Urothelium cell line (cell line): ENCODE data around the gene CHRNG.

Experiments
- DNase-seq: peaks from one replicate; pipeline ENCODE4 v3.0.0; 2011; ENCODE audit warnings: low spot score, mixed read lengths
- FAIRE-seq: peaks from 2 replicates; lab custom pipeline; 2011; peaks lifted over from hg19 to GRCh38; lab: Jason Lieb, UNC

Gene CHRNG, protein sequence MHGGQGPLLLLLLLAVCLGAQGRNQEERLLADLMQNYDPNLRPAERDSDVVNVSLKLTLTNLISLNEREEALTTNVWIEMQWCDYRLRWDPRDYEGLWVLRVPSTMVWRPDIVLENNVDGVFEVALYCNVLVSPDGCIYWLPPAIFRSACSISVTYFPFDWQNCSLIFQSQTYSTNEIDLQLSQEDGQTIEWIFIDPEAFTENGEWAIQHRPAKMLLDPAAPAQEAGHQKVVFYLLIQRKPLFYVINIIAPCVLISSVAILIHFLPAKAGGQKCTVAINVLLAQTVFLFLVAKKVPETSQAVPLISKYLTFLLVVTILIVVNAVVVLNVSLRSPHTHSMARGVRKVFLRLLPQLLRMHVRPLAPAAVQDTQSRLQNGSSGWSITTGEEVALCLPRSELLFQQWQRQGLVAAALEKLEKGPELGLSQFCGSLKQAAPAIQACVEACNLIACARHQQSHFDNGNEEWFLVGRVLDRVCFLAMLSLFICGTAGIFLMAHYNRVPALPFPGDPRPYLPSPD

DNA sequence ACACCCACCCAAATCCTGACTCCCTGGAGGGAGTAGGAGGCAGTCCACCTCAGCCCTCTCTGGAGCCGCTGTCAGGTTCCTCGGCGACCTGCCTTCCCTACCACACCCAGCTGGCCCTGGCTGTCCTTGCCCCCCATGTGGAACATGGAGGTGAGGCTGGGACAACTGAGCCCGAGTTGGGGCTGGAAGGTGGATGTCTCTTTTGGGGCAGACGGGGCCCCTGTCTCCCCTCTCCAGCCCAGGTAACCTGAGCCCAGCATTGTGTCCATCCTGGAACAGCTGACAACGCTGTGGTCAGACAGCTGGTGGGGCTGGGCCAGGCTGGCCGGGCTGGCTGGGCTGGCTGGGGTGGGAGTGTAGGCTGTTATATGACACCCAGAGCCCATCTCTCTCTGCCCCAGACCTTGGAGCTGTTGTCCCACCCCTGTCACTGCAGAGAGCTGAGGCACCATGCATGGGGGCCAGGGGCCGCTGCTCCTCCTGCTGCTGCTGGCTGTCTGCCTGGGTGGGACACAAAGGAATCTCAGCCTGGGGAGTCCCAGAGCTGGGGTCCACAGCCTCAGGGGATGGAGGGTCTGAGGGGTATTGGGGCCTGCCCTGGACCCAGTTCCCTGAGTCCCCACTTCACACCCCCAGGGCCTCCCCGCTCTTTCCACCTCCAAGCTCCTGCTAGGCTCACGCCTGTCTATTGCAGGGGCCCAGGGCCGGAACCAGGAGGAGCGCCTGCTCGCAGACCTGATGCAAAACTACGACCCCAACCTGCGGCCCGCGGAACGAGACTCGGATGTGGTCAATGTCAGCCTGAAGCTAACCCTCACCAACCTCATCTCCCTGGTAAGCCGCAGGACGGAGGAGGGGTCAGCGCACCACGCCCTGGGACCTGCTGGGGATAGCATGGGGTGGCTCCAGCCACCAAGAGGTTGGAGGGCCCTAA lies at the start of gene CHRNG:
Gene CHRNG (plus strand): TSS at position 395 of the 934 bp plus-strand sequence. CDS start 56 bp downstream, at position 451.
- no peak for DNase-seq
- FAIRE-seq: no peak

DNA sequence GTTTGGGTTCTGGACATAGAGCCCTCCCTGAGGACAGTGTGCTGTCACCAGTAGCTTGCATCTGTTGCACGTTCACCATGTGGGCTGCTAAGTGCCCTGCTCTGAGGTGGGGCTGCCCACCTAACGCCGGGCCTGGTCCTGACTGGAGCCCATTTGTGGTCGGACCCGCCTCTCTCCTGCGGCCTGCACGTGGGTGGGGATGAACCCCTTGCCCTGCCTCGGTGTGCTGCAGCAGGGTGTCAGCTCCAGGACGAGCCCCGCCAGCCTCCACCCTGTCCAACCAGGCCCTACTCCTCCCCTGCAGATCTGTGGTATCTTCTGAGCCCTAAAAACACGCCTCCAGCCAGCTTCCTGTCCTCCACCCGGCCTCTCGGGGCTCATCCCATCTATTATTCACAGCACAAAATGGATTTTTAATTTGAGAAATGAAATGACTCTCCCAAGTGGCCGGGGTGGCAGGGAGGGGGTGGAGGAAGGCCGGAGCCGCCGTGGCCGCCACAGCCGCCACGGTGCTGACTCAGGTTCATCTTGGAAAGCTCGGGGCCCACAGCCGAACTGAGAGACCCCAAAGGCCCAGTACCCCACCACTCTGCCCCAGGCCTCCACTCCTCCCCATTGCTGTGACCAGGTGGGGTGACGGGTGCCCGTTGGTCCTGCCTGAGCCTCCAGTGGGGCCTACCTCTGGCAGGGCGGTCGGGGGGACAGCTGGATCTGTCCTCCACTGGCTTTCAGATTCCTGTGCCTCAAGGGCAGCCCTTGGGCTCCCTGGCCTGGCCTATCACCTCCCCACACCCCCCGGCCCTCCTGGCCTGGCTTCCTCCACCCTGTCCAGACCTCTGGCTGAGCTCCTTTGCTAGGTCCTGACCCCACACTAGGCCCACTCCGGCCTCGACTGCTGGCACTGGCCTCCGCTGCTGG lies 49.0 kb upstream of the CHRNG start:
- FAIRE-seq (no peak), DNase-seq (no peak)

- FAIRE-seq (no peak), DNase-seq (no peak)
Observed at GRCh38 chr2:232491139-232491780, 48.2 kb upstream of the CHRNG start.

DNA sequence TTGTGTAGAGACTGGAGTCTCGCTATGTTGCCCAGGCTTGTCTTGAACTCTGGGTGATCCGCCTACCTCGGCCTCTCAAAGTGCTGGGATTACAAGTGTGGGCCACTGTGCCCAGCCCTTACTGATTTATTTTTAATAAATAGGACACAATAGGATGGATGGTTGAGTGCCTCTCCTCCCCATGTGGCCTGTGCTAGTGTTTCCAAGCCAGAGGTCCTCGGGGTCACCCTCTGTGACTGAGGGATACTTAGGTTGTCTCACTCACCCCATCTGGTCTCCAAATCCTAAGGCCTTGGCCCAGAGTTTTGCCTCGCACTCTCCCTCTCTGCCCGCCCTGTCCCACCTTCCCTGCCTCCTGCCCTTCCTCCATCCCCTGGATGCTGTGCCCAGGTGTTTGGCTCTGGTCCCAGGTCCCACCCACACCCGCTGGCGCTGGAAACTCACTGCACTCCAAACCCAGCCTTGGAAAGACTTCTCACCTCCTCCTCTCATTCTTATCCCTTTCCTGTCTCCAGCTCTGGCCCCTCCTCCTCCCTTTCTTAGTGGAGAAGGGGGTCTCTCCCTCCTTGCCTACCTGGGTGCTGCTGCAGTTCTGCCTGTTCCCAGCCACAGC lies 47.1 kb upstream of the CHRNG start:
- DNase-seq (no peak), FAIRE-seq (no peak)

DNA sequence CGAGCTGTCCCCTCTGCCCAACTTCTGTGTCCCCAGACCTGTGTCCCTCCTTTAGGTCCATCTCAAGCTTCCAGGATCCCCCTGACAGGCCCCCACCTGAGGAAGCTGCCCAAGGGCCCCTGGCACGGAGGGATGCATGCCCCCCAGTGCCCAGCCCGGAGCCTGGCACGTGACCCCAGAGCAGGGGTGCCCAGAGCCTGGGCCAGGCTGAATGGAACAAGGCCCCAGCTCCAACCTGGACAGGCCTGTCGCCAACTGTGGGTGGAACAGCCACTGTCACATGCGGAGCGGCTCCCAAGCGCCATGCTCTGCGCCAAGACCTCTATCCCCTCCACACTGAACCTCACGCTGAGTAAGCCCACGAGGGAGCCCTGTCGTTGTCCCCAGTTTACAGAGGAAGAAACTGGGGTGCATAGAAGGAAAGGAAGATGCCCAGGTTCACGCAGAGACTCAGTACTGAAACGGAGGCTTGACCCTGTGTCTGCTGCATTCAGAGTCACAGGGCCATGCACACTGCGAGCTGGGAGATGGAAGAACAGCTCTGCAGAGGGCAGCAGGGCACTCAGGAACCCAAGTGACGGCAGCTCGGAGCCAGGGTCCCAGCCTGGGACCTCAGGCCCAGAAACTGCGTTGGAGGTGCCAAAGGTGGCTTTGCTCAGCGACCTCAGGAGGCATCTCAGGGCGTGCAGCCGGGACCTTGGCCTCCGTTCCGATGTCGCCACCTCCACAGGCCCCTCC lies 46.4 kb upstream of the CHRNG start:
- FAIRE-seq (no peak), DNase-seq (no peak)

DNA sequence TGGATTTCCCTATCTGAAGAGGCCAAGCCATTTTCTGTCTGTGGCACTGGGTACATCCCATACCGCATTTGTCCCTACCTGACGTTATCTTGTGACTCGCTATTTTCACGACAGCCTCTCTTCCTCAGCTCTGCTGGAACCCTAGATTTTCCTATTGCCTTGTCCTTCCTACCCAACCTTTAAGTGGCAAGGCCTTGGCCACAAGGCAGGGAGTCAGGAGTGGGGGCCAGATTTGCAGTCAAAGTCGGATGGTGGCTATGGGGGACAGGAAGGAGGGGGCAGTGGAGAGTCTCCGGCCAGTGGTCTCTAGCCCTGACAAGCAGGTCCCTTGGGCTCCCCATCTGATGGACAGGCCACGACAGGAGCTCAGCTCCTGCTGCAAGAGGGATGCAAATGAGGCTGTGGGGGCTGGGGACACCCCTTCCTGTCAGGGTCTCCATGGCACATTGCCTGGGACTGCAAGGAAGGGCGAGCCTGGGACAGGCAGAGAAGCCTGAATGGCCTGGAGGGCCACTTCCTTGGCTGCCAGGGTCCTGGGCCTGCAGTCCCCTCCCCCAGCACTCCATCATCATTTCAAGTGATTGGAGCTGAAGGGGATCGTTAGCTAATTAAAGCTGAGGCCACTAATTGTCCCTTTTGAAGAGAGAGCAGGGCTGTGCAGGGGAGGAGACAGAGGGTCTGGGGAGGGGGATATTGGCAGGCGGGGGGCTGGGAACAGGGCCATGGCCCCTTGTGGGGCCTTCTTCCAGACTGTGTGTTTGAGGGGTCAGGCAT lies 45.6 kb upstream of the CHRNG start:
- FAIRE-seq: no peak
- DNase-seq: no peak

DNA sequence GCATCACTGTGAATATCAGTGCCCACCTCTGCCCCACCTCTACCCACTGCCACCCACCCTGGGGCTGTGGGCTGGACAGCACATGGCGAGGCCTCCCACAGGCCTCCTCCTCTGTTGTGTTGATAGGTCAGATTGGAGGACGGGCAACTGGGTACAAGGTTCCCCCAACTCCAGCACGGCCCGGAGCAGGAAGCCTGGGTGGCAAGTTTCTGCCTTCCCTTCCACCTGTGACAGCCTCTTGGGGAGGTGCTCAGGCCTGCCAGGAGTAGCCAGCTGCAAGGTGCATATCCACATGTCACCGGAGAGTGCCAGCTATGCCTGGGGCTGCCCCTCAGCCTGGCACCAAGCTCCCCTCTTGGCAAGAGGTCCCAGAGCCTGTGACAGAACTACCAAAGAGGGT lies 45.0 kb upstream of the CHRNG start:
- DNase-seq (no peak), FAIRE-seq (no peak)

DNA sequence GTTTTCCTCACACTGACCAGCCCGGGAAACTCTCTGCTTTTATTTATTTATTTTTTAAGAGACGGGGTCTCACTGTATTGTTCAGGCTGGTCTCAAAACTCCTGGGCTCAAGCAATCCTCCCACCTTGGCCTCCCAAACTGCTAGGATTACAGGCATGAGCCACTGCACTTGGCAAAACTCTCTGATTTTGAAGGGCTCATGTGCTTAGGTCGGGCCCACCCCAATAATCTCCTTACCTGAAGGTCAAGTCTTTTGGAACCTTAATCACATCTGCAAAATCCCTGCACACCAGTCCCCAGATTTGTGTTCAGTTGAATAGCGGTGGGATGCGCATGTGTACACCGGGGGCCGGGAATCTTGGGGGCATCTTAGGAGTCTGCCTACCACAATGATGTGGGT lies 44.2 kb upstream of the CHRNG start:
- DNase-seq (no peak), FAIRE-seq (no peak)

GRCh38 chr2:232496501-232497270 lies 42.8 kb upstream of the CHRNG start:
- FAIRE-seq (no peak), DNase-seq (no peak)

- FAIRE-seq: no peak
Observed at GRCh38 chr2:232497348-232497747, 42.1 kb upstream of the CHRNG start.

GRCh38 chr2:232498452-232498851 lies 41.0 kb upstream of the CHRNG start:
- DNase-seq (no peak), FAIRE-seq (peak; percentile 89)

More at GRCh38 chr2:232497348-232497747, 42.1 kb upstream of the CHRNG start:
- DNase-seq: no peak

DNA sequence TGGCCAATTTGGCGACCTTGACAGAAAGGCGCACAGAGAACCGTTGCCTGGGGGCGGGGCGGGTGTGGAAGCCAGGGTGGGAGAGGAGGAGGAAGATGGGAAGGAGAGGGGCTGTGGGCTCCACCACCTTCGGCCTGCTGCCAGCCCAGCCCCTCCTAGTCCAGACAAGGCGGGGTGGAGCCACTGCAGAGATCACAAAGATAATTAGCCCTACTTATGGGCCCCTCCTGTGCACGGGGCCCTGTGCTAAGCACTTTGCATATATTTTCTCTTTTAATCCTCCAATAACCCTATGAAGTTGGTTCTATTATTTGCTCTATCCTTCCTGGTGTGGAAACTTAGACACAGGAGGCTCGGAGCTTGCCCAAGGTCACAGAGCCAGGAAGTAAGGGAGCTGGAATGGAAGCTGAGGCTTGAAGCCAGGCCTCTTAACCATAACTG lies 38.1 kb upstream of the CHRNG start:
- FAIRE-seq (no peak), DNase-seq (no peak)

GRCh38 chr2:232501794-232502390 lies 37.6 kb upstream of the CHRNG start:
- no peak for DNase-seq
- no peak for FAIRE-seq

- peak; percentile 55 for FAIRE-seq
- DNase-seq: no peak
Observed at GRCh38 chr2:232502511-232502910, 37.0 kb upstream of the CHRNG start.

DNA sequence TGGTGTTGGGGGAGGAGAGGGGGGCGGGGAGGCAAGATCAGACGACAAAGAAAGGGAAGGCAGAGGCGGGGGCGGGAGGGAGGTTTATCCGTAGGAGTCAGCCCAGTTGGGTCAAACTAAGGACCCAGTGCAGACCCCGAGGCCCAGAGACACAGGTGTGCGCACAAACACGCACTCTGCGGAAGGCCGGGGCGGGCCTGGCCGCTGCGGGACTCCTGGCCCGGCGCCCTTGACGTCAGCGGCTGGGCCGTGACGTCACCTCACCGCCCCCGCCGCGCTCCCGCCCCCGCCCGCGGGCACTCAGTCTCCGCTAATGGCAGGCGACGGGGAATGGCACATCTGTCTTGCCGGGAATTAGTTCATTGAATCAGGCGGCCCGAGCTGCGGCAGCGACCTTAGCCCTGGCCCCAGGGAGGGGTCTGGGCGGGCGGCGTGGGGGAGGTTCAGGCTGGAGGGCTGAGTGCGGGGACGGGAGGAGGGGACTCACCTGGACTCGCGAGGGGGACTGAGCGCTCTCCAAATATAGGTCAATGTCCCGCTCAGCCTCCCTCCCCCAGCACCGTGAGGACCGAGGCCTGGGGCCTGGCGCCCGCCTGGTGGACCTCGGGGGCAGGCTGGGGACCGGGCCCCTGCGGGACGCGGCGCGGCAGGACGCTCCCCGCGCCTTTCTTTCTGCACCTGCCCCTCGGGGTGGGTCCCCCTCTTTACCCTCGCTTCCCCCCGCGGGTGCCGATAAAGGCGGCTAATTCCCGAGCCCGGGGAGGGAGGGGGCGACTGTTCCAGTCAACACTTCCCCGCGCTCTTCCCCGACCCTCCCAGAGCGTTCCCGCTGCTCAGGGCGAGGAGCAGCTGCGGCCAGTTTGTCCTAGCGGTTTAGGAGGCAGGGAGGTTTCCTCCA lies 36.3 kb upstream of the CHRNG start:
- peak; percentile 66 for DNase-seq
- FAIRE-seq: no peak

DNA sequence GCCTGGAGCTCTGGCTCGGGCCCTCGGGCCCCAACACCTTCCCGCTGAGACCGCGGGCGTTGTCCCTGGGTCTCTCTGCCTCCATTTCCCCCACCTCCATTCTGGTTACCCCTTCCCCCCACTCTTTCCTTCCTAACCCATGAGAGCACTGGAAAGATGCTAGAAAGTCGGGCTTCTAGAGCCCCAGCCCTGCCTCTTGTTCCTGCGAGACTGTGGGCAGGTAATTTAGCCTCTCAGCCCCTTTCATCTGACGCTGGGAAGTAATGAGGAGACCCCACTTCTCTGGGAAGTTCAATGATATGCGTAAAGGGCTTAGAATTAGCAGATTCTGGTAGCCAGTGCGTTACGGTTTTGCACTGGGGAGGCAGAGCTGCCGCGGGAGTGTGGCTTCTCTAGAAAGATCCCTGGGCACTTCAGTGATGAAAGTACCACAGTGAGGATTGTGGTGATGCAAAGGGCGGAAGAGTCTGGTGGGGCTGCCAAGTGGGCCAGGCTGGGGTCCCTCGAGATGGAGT lies 35.6 kb upstream of the CHRNG start:
- no peak for FAIRE-seq

More for the DNA sequence above, 35.6 kb upstream of the CHRNG start:
- DNase-seq: no peak
